A549 (cell line): ENCODE measurements around the gene SULT1B1.

Experiments used
- CHD2 ChIP-seq: fragments of 150-350 bp; IDR thresholded peaks from 2 replicates; pipeline ENCODE4 v1.6.1; 2014; ENCODE audit warnings: low read length; ENCODE audit not compliant: partially characterized antibody
- CTCF ChIP-seq: fragments of >200 bp; sonication (Bioruptor Twin); formaldehyde crosslinking; IDR thresholded peaks from 3 replicates; pipeline ENCODE4 v1.5.1; 2016
- ELK1 ChIP-seq: fragments of 150-350 bp; IDR thresholded peaks from 2 replicates; pipeline ENCODE4 v1.6.1; 2014; ENCODE audit warnings: low read depth, mild to moderate bottlenecking, low read length
- EP300 ChIP-seq, 2 experiments: fragments of >200 bp; sonication (Bioruptor Twin); formaldehyde crosslinking; IDR thresholded peaks; 2 replicates in 1 of 2; 3 replicates in 1 of 2; pipeline ENCODE4 v1.6.1; 2016 to 2017
- HDAC2 ChIP-seq: fragments of 200-600 bp; sonication (generic); IDR thresholded peaks from 2 replicates; pipeline ENCODE4 v1.6.1; 2016
- MAFK ChIP-seq: fragments of 450-650 bp; IDR thresholded peaks from 2 replicates; pipeline ENCODE4 v1.6.1; 2014; ENCODE audit not compliant: partially characterized antibody
- MYC ChIP-seq: IDR thresholded peaks from 2 replicates; pipeline ENCODE4 v1.6.1; 2012; ENCODE audit warnings: mild to moderate bottlenecking, inconsistent platforms, low read length, improper control_type of control experiment, borderline replicate concordance
- POLR2A ChIP-seq: IDR thresholded peaks from 2 replicates; pipeline ENCODE4 v1.6.1; 2012; ENCODE audit warnings: mild to moderate bottlenecking, low read length
- RAD21 ChIP-seq, 2 experiments: fragments of >200 bp in 1 of 2; sonication (Bioruptor Twin) in 1 of 2; formaldehyde crosslinking in 1 of 2; IDR thresholded peaks in 1 of 2; conservative IDR thresholded peaks in 1 of 2; 2 replicates in 1 of 2; 3 replicates in 1 of 2; pipeline ENCODE4 v1.6.1; 2012 to 2018; ENCODE audit warnings: inconsistent platforms in 1 of 2
- REST ChIP-seq: fragments of 200-600 bp; sonication (generic); IDR thresholded peaks from 2 replicates; pipeline ENCODE4 v1.6.1; 2016; ENCODE audit warnings: antibody characterized with exemption, mild to moderate bottlenecking, moderate library complexity
- ZFP36 ChIP-seq: fragments of 450-650 bp; IDR thresholded peaks from 2 replicates; pipeline ENCODE4 v1.6.1; 2014; ENCODE audit warnings: borderline replicate concordance; ENCODE audit not compliant: partially characterized antibody

- TF ChIP-seq EP300 (IDR thresholded peaks at IDR 0.05): no peak
- no peak for TF ChIP-seq RAD21 (conservative IDR thresholded peaks at IDR 0.05 in 1 of 2, IDR thresholded peaks at IDR 0.05 in 1 of 2)
- no peak for TF ChIP-seq CTCF
- TF ChIP-seq HDAC2: no peak
- no peak for TF ChIP-seq ELK1
- TF ChIP-seq POLR2A: no peak
- TF ChIP-seq REST: no peak
- TF ChIP-seq MAFK: no peak
- TF ChIP-seq ZFP36: no peak
- no peak for TF ChIP-seq MYC
- no peak for TF ChIP-seq CHD2
These were observed 21.3 kb upstream of the SULT1B1 start for GRCh38 chr4:69781458-69782418.
